ENCODE data around the gene CALU. TPM values are rescaled to one million over a fixed set of nuclear protein-coding genes. Genes with fewer than 3 reads are reported as not detected.

Gene CALU
- total RNA-seq, 1 experiment from 2014 or later: 169 TPM

DNA sequence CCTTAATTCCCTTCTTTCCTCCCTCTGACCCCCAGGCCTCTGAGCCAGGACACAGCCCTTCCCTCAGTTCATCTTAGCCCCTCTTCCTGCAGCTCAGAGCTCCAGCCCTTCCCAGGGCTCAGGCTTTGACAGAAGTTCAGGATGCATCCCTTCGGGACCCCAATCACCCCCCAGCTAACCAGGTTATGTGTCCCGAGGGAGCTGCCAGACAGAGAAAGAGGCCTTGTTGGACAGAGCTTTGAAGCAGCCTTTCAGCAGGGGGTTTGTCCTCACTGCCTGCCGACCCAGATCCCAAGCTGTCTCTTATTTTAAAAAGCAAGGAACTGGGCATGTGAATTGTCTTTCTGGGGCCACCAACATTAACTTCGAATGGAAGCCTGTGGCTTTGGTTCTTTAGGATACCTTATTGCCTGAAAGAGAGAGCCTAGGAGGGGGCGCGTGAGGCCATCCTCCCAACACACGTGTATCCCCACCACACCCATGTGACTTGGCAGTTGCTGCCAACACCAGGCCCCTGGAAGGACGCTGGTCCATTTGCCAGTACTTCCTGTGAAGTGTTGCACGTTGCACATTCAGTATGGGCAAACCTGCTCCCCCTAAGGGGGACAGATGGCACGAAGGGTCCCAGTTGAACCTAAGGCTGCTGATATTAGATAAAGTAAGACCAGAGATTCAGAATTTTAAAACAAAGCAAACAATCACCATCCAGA is 53.5 kb downstream of the CALU start:
- H2AFZ ChIP-seq (ENCODE audit: low read length): no peak overlapping the region
- TF ChIP-seq, protein P1, sequence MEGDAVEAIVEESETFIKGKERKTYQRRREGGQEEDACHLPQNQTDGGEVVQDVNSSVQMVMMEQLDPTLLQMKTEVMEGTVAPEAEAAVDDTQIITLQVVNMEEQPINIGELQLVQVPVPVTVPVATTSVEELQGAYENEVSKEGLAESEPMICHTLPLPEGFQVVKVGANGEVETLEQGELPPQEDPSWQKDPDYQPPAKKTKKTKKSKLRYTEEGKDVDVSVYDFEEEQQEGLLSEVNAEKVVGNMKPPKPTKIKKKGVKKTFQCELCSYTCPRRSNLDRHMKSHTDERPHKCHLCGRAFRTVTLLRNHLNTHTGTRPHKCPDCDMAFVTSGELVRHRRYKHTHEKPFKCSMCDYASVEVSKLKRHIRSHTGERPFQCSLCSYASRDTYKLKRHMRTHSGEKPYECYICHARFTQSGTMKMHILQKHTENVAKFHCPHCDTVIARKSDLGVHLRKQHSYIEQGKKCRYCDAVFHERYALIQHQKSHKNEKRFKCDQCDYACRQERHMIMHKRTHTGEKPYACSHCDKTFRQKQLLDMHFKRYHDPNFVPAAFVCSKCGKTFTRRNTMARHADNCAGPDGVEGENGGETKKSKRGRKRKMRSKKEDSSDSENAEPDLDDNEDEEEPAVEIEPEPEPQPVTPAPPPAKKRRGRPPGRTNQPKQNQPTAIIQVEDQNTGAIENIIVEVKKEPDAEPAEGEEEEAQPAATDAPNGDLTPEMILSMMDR (conservative IDR thresholded peaks at IDR 0.05; ENCODE audit: low read depth, low read length): no peak
- TF ChIP-seq EZH2 (IDR thresholded peaks at IDR 0.05; ENCODE audit: low read length, unreplicated experiment) (no peak), EZH2phosphoT487 (IDR thresholded peaks at IDR 0.05; ENCODE audit: borderline replicate concordance, low read length) (no peak)
- H3K27me3 ChIP-seq (ENCODE audit: low read length): no peaks in the 10 kb centered on the region
- H3K9me3 ChIP-seq (ENCODE audit: low read length): no peaks in the 10 kb centered on the region
- DNase-seq (no peak), ATAC-seq (no peak)
- no peaks in the 10 kb centered on the region for H3K9me2 ChIP-seq (replicated peaks; ENCODE audit: low read length)
- H3K4me3 ChIP-seq (ENCODE audit: low read length): no peak overlapping the region
- H3K4me1 ChIP-seq (ENCODE audit: insufficient read depth, low read length): no peaks in the 10 kb centered on the region
- H3K9ac ChIP-seq (ENCODE audit: low read length): no peak overlapping the region
- ChIA-PET POLR2A (ENCODE audit: unreplicated experiment) (no interaction called here), CTCF (interaction anchor here (0.5 kb wide), 1 partner anchor 139 kb away, joined by 3 read pairs; no protein-coding TSS in a partner anchor)
- BruUV-seq (replicated peaks): TSS peak; percentile 38
- peak overlapping the region; percentile 99; the same call in 1 of the 2 replicates for H3K4me2 ChIP-seq (ENCODE audit: low read length)
- H3F3A ChIP-seq (ENCODE audit: low read length, unreplicated experiment): no peaks in the 10 kb centered on the region
- no peaks in the 10 kb centered on the region for H3K36me3 ChIP-seq (ENCODE audit: low read depth, low read length)
- intact Hi-C loops (cut with micrococcal nuclease): loop anchor here (5.0 kb wide), 1 partner anchor 90 kb away; no protein-coding TSS in a partner anchor
- no peaks in the 10 kb centered on the region for H4K20me1 ChIP-seq (ENCODE audit: low read length)
- no peak overlapping the region for H3K27ac ChIP-seq (ENCODE audit: low read length)
- H3K79me2 ChIP-seq (ENCODE audit: low read length): no peaks in the 10 kb centered on the region

DNA sequence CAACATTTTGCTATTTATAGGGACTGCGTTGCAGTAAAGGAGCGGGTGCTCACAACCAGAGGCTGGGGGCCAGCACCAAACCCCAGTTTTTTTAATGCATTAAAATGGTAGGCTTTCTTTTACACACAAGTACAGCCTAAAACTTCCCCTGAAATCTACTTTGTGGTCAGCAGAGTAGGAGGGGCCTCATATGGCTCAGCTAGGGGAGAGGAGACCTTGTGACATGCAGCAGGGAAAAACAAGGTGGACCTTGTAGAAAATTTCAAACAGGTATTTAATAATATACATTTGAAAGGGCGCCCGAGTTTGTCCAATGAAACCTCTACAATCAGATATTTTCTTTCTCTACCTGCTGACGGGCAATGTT is 54.0 kb downstream of the CALU start:
- H3K4me3 ChIP-seq (ENCODE audit: low read length): no peak overlapping the region
- DNase-seq (no peak), ATAC-seq (no peak)
- CTCF ChIA-PET: no interaction called here
- no peaks in the 10 kb centered on the region for H3K9me3 ChIP-seq (ENCODE audit: low read length)
- no peak overlapping the region for H3K4me2 ChIP-seq (ENCODE audit: low read length)
- no peak overlapping the region for H3K27ac ChIP-seq (ENCODE audit: low read length)
- no TSS peak for BruUV-seq (replicated peaks)
- H3K9me2 ChIP-seq (replicated peaks; ENCODE audit: low read length): no peaks in the 10 kb centered on the region
- H4K20me1 ChIP-seq (ENCODE audit: low read length): no peaks in the 10 kb centered on the region
- POLR2A ChIA-PET (ENCODE audit: unreplicated experiment): no interaction called here
- no peak overlapping the region for H2AFZ ChIP-seq (ENCODE audit: low read length)
- H3F3A ChIP-seq (ENCODE audit: low read length, unreplicated experiment): no peaks in the 10 kb centered on the region
- no peaks in the 10 kb centered on the region for H3K79me2 ChIP-seq (ENCODE audit: low read length)
- no peak for TF ChIP-seq EZH2phosphoT487 (IDR thresholded peaks at IDR 0.05; ENCODE audit: borderline replicate concordance, low read length)
- TF ChIP-seq, protein P1 (conservative IDR thresholded peaks at IDR 0.05; ENCODE audit: low read depth, low read length): no peak
- TF ChIP-seq EZH2 (IDR thresholded peaks at IDR 0.05; ENCODE audit: low read length, unreplicated experiment): no peak
- no peak overlapping the region for H3K9ac ChIP-seq (ENCODE audit: low read length)
- H3K27me3 ChIP-seq (ENCODE audit: low read length): no peaks in the 10 kb centered on the region
- intact Hi-C loops (cut with micrococcal nuclease): loop anchor here (5.0 kb wide), 1 partner anchor 89 kb away; no protein-coding TSS in a partner anchor
- no peaks in the 10 kb centered on the region for H3K36me3 ChIP-seq (ENCODE audit: low read depth, low read length)
- no peaks in the 10 kb centered on the region for H3K4me1 ChIP-seq (ENCODE audit: insufficient read depth, low read length)

DNA sequence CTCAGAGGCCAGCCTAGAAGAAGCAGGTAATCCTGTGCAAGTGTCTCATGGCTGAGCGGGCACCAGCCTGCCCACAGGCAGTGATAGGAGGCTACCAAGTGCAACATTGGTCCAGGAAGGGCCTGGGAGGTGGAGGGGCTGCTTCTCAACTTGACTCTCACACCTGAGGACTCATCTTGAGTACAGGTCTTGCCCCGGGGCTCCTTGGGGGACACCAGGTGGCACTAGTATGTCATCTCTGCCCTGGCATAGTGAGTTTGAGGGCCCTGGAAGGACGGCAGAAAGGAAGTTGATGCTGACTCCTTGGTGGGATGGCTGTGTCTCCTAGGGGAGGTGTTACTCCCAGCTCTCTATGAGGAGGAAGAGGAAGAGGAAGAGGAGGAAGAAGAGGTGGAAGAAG is 54.9 kb downstream of the CALU start:
- no peaks in the 10 kb centered on the region for H3K4me1 ChIP-seq (ENCODE audit: insufficient read depth, low read length)
- H3K9me3 ChIP-seq (ENCODE audit: low read length): no peaks in the 10 kb centered on the region
- H3K9me2 ChIP-seq (replicated peaks; ENCODE audit: low read length): no peaks in the 10 kb centered on the region
- no peak overlapping the region for H3K4me2 ChIP-seq (ENCODE audit: low read length)
- ChIA-PET POLR2A (ENCODE audit: unreplicated experiment) (no interaction called here), CTCF (interaction anchor here (1.1 kb wide), 1 partner anchor 47 kb away, joined by 3 read pairs; no protein-coding TSS in a partner anchor)
- intact Hi-C loops (cut with micrococcal nuclease): loop anchor here (5.0 kb wide), 1 partner anchor 88 kb away; no protein-coding TSS in a partner anchor
- DNase-seq: peak; percentile 16
- no peaks in the 10 kb centered on the region for H4K20me1 ChIP-seq (ENCODE audit: low read length)
- H3F3A ChIP-seq (ENCODE audit: low read length, unreplicated experiment): no peaks in the 10 kb centered on the region
- TF ChIP-seq, protein P1 (conservative IDR thresholded peaks at IDR 0.05; ENCODE audit: low read depth, low read length): peak; percentile 42
- TF ChIP-seq EZH2phosphoT487 (IDR thresholded peaks at IDR 0.05; ENCODE audit: borderline replicate concordance, low read length): no peak
- TF ChIP-seq EZH2 (IDR thresholded peaks at IDR 0.05; ENCODE audit: low read length, unreplicated experiment): no peak
- no peaks in the 10 kb centered on the region for H3K79me2 ChIP-seq (ENCODE audit: low read length)
- no peak overlapping the region for H3K27ac ChIP-seq (ENCODE audit: low read length)
- no peaks in the 10 kb centered on the region for H3K27me3 ChIP-seq (ENCODE audit: low read length)
- no TSS peak for BruUV-seq (replicated peaks)
- H3K9ac ChIP-seq (ENCODE audit: low read length): no peak overlapping the region
- 0 out of 2 replicates have a peak, but pooled peaks have one; percentile 8 for ATAC-seq
- no peak overlapping the region for H3K4me3 ChIP-seq (ENCODE audit: low read length)
- H2AFZ ChIP-seq (ENCODE audit: low read length): no peak overlapping the region
- no peaks in the 10 kb centered on the region for H3K36me3 ChIP-seq (ENCODE audit: low read depth, low read length)

Data from PC-3 (cell line).